CD4-positive, alpha-beta T cell (primary cell): Measurements from ENCODE around the gene HEATR3. TPM values are rescaled to one million over a fixed set of nuclear protein-coding genes. Genes with fewer than 3 reads are reported as not detected.
A peak's percentile ranks its signal among the peaks of the same experiment; 100 is the strongest.

Experiments
- ATAC-seq: fragments of 200-7000 bp; cut with Tn5 transposase; one replicate; pipeline ENCODE4 v1.10.0; 2022; ENCODE audit warnings: mild to moderate bottlenecking; ENCODE audit not compliant: poor library complexity
- CTCF ChIA-PET: fragments of 350-600 bp; sonication (Branson Sonifier 250); formaldehyde crosslinking; loops from one replicate; lab custom pipeline; 2021; ENCODE audit warnings: antibody characterized with exemption, inconsistent platforms; lab: Charles Lee
- POLR2A ChIA-PET: fragments of 350-600 bp; sonication (Branson Sonifier 250); formaldehyde crosslinking; loops from one replicate; lab custom pipeline; 2021; ENCODE audit warnings: antibody characterized with exemption, inconsistent platforms; lab: Charles Lee
- DNase-seq, 14 experiments: peaks; one replicate each; pipeline ENCODE4 v3.0.0-alpha.2; 2013 to 2020; ENCODE audit warnings: mixed read lengths in 2 of 14
- H3K27ac ChIP-seq, 2 donors: one replicate each; pipeline versions ENCODE4 v1.5.1 to v1.7.0; 2013; ENCODE audit warnings: low read length in 2 of 2, low read depth in 1 of 2, mild to moderate bottlenecking in 1 of 2
- H3K27me3 ChIP-seq, 2 experiments: 1 replicate in 1 of 2; 2 replicates in 1 of 2; pipeline versions ENCODE4 v1.6.1 to v1.7.0; 2013; ENCODE audit warnings: low read length in 2 of 2, control low read depth in 1 of 2, mild to moderate bottlenecking in 1 of 2, moderate library complexity in 1 of 2; ENCODE audit not compliant: insufficient read depth in 2 of 2, control insufficient read depth in 1 of 2
- H3K36me3 ChIP-seq: one replicate; pipeline ENCODE4 v1.6.1; 2013; ENCODE audit warnings: low read length, control low read depth; ENCODE audit not compliant: insufficient read depth
- H3K4me1 ChIP-seq: one replicate; pipeline ENCODE4 v1.6.1; 2013; ENCODE audit warnings: low read length, control low read depth; ENCODE audit not compliant: insufficient read depth
- H3K4me3 ChIP-seq: one replicate; pipeline ENCODE4 v1.5.1; 2013; ENCODE audit warnings: mild to moderate bottlenecking, low read length, moderate library complexity
- H3K9me3 ChIP-seq, 2 experiments: 1 replicate in 1 of 2; 2 replicates in 1 of 2; pipeline versions ENCODE4 v1.6.1 to v1.7.0; 2013; ENCODE audit warnings: low read length in 2 of 2, mild to moderate bottlenecking in 2 of 2, control low read depth in 1 of 2, moderate library complexity in 1 of 2; ENCODE audit not compliant: control insufficient read depth in 1 of 2, insufficient read depth in 1 of 2
- H3K27ac Mint-ChIP-seq: one replicate; pipeline ENCODE4 v1.8.0; 2020; ENCODE audit warnings: mixed read lengths
- H3K27me3 Mint-ChIP-seq: one replicate; pipeline ENCODE4 v1.8.0; 2021; ENCODE audit warnings: mixed read lengths
- H3K36me3 Mint-ChIP-seq: one replicate; pipeline ENCODE4 v1.8.0; 2021; ENCODE audit warnings: low read depth, mixed read lengths
- H3K4me1 Mint-ChIP-seq: one replicate; pipeline ENCODE4 v1.8.0; 2021; ENCODE audit warnings: low read depth, mixed read lengths
- H3K4me3 Mint-ChIP-seq: one replicate; pipeline ENCODE4 v1.8.0; 2020; ENCODE audit warnings: mild to moderate bottlenecking, mixed read lengths
- H3K9me3 Mint-ChIP-seq: one replicate; pipeline ENCODE4 v1.8.0; 2020; ENCODE audit warnings: mixed read lengths
- CTCF ChIP-seq: fragments of 200-600 bp; IDR thresholded peaks from one replicate; pipeline ENCODE4 v1.8.0; 2022; ENCODE audit warnings: antibody characterized with exemption, mild to moderate bottlenecking
- intact Hi-C, 2 experiments: fragments of 100-400 bp; cut with DNase I in 1 of 2; cut with micrococcal nuclease in 1 of 2; formaldehyde crosslinking; loops; one replicate each; pipeline versions ENCODE4 v1.15.1 to v1.9.0; 2023 to 2025; cut with DNase I, micrococcal nuclease
- total RNA-seq, 174 experiments: library from RNA in 2 of 174; stranded (reverse) in 2 of 174; gene quantifications; one replicate each; pipeline ENCODE4 v1.2.3 and lab custom pipeline; 2021 to 2026

HEATR3 gene
- total RNA-seq, 2 experiments from 2014 or later, result 10.1 to 10.6 TPM

- Histone ChIP-seq H3K9me3 (no peaks in the 10 kb centered on the region), H3K27ac (peak overlapping the region; percentile 84 to 90), H3K4me1 (peaks cover 36% of the 10 kb centered on the region), H3K4me3 (peak overlapping the region; percentile 77), H3K36me3 (no peaks in the 10 kb centered on the region), H3K27me3 (no peaks in the 10 kb centered on the region)
- no peaks in the 10 kb centered on the region for H3K9me3 Mint-ChIP-seq
- H3K4me1 Mint-ChIP-seq, result peaks cover 31% of the 10 kb centered on the region
- H3K4me3 Mint-ChIP-seq, result peak overlapping the region; percentile 89
- CTCF ChIA-PET, result interaction anchor here (1.1 to 1.7 kb wide), 3 partner anchors 59 to 655 kb away, joined by 4 to 9 read pairs (median 6); partner anchors contain the start of gene CNEP1R1
- POLR2A ChIA-PET, result interaction anchor here (0.6 to 2.8 kb wide), 13 partner anchors 9 to 515 kb away, joined by 3 to 17 read pairs (median 5); partner anchors contain the start of genes CNEP1R1 and HEATR3
- intact Hi-C loops, result loop anchor here (2.0 to 10.0 kb wide), 10 partner anchors 59 to 593 kb away; partner anchors contain the start of genes ADCY7 (in 1 of the 2), BRD7 (in 1 of the 2), CNEP1R1 (in 1 of the 2) and CYLD (in 1 of the 2)
- no peaks in the 10 kb centered on the region for H3K27me3 Mint-ChIP-seq
- peaks cover 27% of the 10 kb centered on the region for H3K36me3 Mint-ChIP-seq
- no peak for ATAC-seq
- peak overlapping the region; percentile 92 for H3K27ac Mint-ChIP-seq
- peak in 4 of 14 experiments; percentile 13 to 39 (median 28) for DNase-seq
- no peak for TF ChIP-seq CTCF
Observed at GRCh38 chr16:50151756-50152155, 86.0 kb downstream of the HEATR3 start.

GRCh38 chr16:50152351-50152806 lies 86.6 kb downstream of the HEATR3 start:
- no peaks in the 10 kb centered on the region for H3K36me3 ChIP-seq
- ChIA-PET CTCF (interaction anchor here (0.8 to 1.7 kb wide), 4 partner anchors 58 to 654 kb away, joined by 4 to 9 read pairs (median 5); partner anchors contain the start of gene CNEP1R1), POLR2A (interaction anchor here (0.6 to 2.8 kb wide), 15 partner anchors 9 to 523 kb away, joined by 3 to 17 read pairs (median 4); partner anchors contain the start of genes CNEP1R1 and HEATR3)
- no peak for TF ChIP-seq CTCF
- Mint-ChIP-seq H3K36me3 (peaks cover 31% of the 10 kb centered on the region), H3K27ac (peak overlapping the region; percentile 92), H3K4me1 (peaks cover 37% of the 10 kb centered on the region), H3K4me3 (peak overlapping the region; percentile 89), H3K27me3 (no peaks in the 10 kb centered on the region), H3K9me3 (no peaks in the 10 kb centered on the region)
- H3K27ac ChIP-seq, result peak overlapping the region; percentile 84 to 90
- intact Hi-C loops, result loop anchor here (2.0 to 10.0 kb wide), 10 partner anchors 58 to 592 kb away; partner anchors contain the start of genes ADCY7 (in 1 of the 2), BRD7 (in 1 of the 2), CNEP1R1 (in 1 of the 2) and CYLD (in 1 of the 2)
- H3K4me1 ChIP-seq, result peaks cover 41% of the 10 kb centered on the region
- no peaks in the 10 kb centered on the region for H3K27me3 ChIP-seq
- H3K9me3 ChIP-seq, result no peaks in the 10 kb centered on the region
- DNase-seq, result peak; percentile 43 to 88 (median 62)
- peak overlapping the region; percentile 77 for H3K4me3 ChIP-seq
- ATAC-seq, result peak; percentile 48

- H3K36me3 Mint-ChIP-seq, result peaks cover 31% of the 10 kb centered on the region
- H3K27ac ChIP-seq, result peak within 1 kb of the TSS; percentile 84 to 90
- peaks cover 38% of the 10 kb centered on the region for H3K4me1 Mint-ChIP-seq
- H3K4me3 ChIP-seq, result peak within 1 kb of the TSS; percentile 77
- peak within 1 kb of the TSS; percentile 92 for H3K27ac Mint-ChIP-seq
- ChIA-PET CTCF (interaction anchor here (0.8 to 1.7 kb wide), 2 partner anchors 58 to 128 kb away, joined by 4 to 9 read pairs; partner anchors contain the start of gene CNEP1R1), POLR2A (interaction anchor here (0.7 to 2.8 kb wide), 11 partner anchors 8 to 522 kb away, joined by 3 to 17 read pairs (median 9); partner anchors contain the start of genes CNEP1R1 and HEATR3)
- ATAC-seq (peak; percentile 80), DNase-seq (peak; percentile 84 to 96 (median 90))
- H3K9me3 ChIP-seq, result no peaks in the 10 kb centered on the region
- no peaks in the 10 kb centered on the region for H3K9me3 Mint-ChIP-seq
- intact Hi-C loops, result loop anchor here (1.0 to 10.0 kb wide), 11 partner anchors 58 to 592 kb away; partner anchors contain the start of genes CNEP1R1 (in 2 of the 2), ADCY7 (in 1 of the 2), BRD7 (in 1 of the 2) and CYLD (in 1 of the 2)
- H3K27me3 Mint-ChIP-seq, result no peaks in the 10 kb centered on the region
- H3K27me3 ChIP-seq, result no peaks in the 10 kb centered on the region
- no peaks in the 10 kb centered on the region for H3K36me3 ChIP-seq
- H3K4me1 ChIP-seq, result peaks cover 47% of the 10 kb centered on the region
- H3K4me3 Mint-ChIP-seq, result peak within 1 kb of the TSS; percentile 94
- no peak for TF ChIP-seq CTCF
Observed at GRCh38 chr16:50152807-50153595, 87.2 kb downstream of the HEATR3 start, which contains the start of gene TENT4B. Gene TENT4B, plus strand, starts transcription at chr16:50153306. Its CDS starts 316 bp downstream, at chr16:50153622.
